Liver (tissue), 9 donors: ENCODE results near the gene BLNK. TPM values are rescaled to one million over a fixed set of nuclear protein-coding genes. Genes with fewer than 3 reads are reported as not detected.

ENCODE experiments used
- DNase-seq: peaks from one replicate; pipeline ENCODE4 v3.0.0-alpha.2; 2017; ENCODE audit warnings: low spot score
- H3K27ac ChIP-seq, 2 donors: one replicate each; pipeline ENCODE4 v1.7.0; 2013; ENCODE audit warnings: inconsistent platforms in 2 of 2, low read length in 2 of 2, control low read depth in 1 of 2, low read depth in 1 of 2, mild to moderate bottlenecking in 1 of 2
- H3K27me3 ChIP-seq, 4 donors: one replicate each; pipeline versions ENCODE4 v1.6.1 to v1.7.0; 2013; ENCODE audit warnings: low read length in 3 of 4, inconsistent platforms in 1 of 4, mild to moderate bottlenecking in 1 of 4, moderate library complexity in 1 of 4; ENCODE audit not compliant: control insufficient read depth in 4 of 4, insufficient read depth in 4 of 4
- H3K36me3 ChIP-seq, 4 donors: one replicate each; pipeline versions ENCODE4 v1.6.1 to v1.7.0; 2013; ENCODE audit warnings: low read length in 3 of 4, mild to moderate bottlenecking in 3 of 4, low read depth in 1 of 4, moderate library complexity in 1 of 4; ENCODE audit not compliant: control insufficient read depth in 4 of 4, insufficient read depth in 3 of 4
- H3K4me1 ChIP-seq, 4 donors: one replicate each; pipeline versions ENCODE4 v1.6.1 to v1.7.0; 2013; ENCODE audit warnings: low read length in 3 of 4, mild to moderate bottlenecking in 3 of 4, moderate library complexity in 1 of 4; ENCODE audit not compliant: control insufficient read depth in 4 of 4, insufficient read depth in 4 of 4
- H3K4me3 ChIP-seq, 3 donors: one replicate each; pipeline versions ENCODE4 v1.6.1 to v1.7.0; 2013; ENCODE audit warnings: low read length in 3 of 3, control low read depth in 1 of 3, low read depth in 1 of 3, mild to moderate bottlenecking in 1 of 3
- H3K9ac ChIP-seq, 2 donors: one replicate each; pipeline ENCODE4 v1.7.0; 2013; ENCODE audit warnings: low read length in 2 of 2, mild to moderate bottlenecking in 2 of 2, moderate library complexity in 2 of 2, control low read depth in 1 of 2, low read depth in 1 of 2
- H3K9me3 ChIP-seq, 4 donors: one replicate each; pipeline versions ENCODE4 v1.6.1 to v1.7.0; 2013; ENCODE audit warnings: low read length in 3 of 4; ENCODE audit not compliant: control insufficient read depth in 4 of 4
- EGR1 ChIP-seq, 2 donors: IDR thresholded peaks; 2 replicates each; pipeline ENCODE4 v1.6.1; 2016 to 2018; ENCODE audit warnings: antibody characterized with exemption in 2 of 2, low read depth in 2 of 2
- FOXA1 ChIP-seq: IDR thresholded peaks from 2 replicates; pipeline ENCODE4 v1.6.1; 2016; ENCODE audit warnings: antibody characterized with exemption
- FOXA2 ChIP-seq: IDR thresholded peaks from 2 replicates; pipeline ENCODE4 v1.6.1; 2016; ENCODE audit warnings: antibody characterized with exemption
- GABPA ChIP-seq, 2 donors: IDR thresholded peaks in 1 of 2; conservative IDR thresholded peaks in 1 of 2; 2 replicates each; pipeline ENCODE4 v1.6.1; 2016; ENCODE audit warnings: antibody characterized with exemption in 2 of 2, mild to moderate bottlenecking in 1 of 2, moderate library complexity in 1 of 2
- HNF4A ChIP-seq, 2 donors: conservative IDR thresholded peaks; 2 replicates each; pipeline ENCODE4 v1.6.1; 2016; ENCODE audit warnings: antibody characterized with exemption in 2 of 2, mild to moderate bottlenecking in 2 of 2
- HNF4G ChIP-seq: IDR thresholded peaks from 2 replicates; pipeline ENCODE4 v1.6.1; 2016; ENCODE audit warnings: antibody characterized with exemption
- JUND ChIP-seq, 2 donors: IDR thresholded peaks; 2 replicates each; pipeline ENCODE4 v1.6.1; 2016; ENCODE audit warnings: antibody characterized with exemption in 2 of 2
- NR2F2 ChIP-seq: IDR thresholded peaks from 2 replicates; pipeline ENCODE4 v1.6.1; 2016; ENCODE audit warnings: antibody characterized with exemption
- RAD21 ChIP-seq, 2 donors: IDR thresholded peaks; 2 replicates each; pipeline ENCODE4 v1.6.1; 2016; ENCODE audit warnings: antibody characterized with exemption in 2 of 2, mild to moderate bottlenecking in 2 of 2
- RXRA ChIP-seq, 2 donors: IDR thresholded peaks; 2 replicates each; pipeline ENCODE4 v1.6.1; 2017 to 2018; ENCODE audit warnings: antibody characterized with exemption in 2 of 2, mild to moderate bottlenecking in 1 of 2
- SP1 ChIP-seq: IDR thresholded peaks from 2 replicates; pipeline ENCODE4 v1.6.1; 2018; ENCODE audit warnings: antibody characterized with exemption, mild to moderate bottlenecking
- TAF1 ChIP-seq: conservative IDR thresholded peaks from 2 replicates; pipeline ENCODE4 v1.6.1; 2016; ENCODE audit warnings: antibody characterized with exemption, mild to moderate bottlenecking
- YY1 ChIP-seq: IDR thresholded peaks from 2 replicates; pipeline ENCODE4 v1.6.1; 2016; ENCODE audit warnings: antibody characterized with exemption, mild to moderate bottlenecking
- WGBS: extraction: QIAGEN DNeasy Blood & Tissue Kit; methylation state at CpG from one replicate; pipeline ENCODE4 v1.1.7; 2013; 5-methylcytosine and 5-hydroxymethylcytosine counted together
- polyA plus RNA-seq, 2 donors: library from polyadenylated mRNA; stranded (reverse) in 1 of 2; unstranded in 1 of 2; fragments of 200-250 nt in 1 of 2; fragments of >200 nt in 1 of 2; fragmentation: Nextera tagmentation in 1 of 2; extraction: Ambion mirVana in 1 of 2; gene quantifications; one replicate each; pipeline versions ENCODE4 v1.2.1 to v1.2.3, GENCODE V29; 2013 to 2015
- total RNA-seq, 2 donors: library from RNA; depleted of rRNA; stranded (reverse); fragments of >200 nt; gene quantifications; one replicate each; pipeline ENCODE4 v1.2.3, GENCODE V29; 2014
- TF ChIP-seq, protein P1 (sequence below): IDR thresholded peaks from 2 replicates; pipeline ENCODE4 v1.6.1; 2016; ENCODE audit warnings: antibody characterized with exemption
- TF ChIP-seq, protein P2 (sequence below): IDR thresholded peaks from 2 replicates; pipeline ENCODE4 v1.6.1; 2016; ENCODE audit warnings: antibody characterized with exemption, mild to moderate bottlenecking
- TF ChIP-seq, protein P3 (sequence below): IDR thresholded peaks from 2 replicates; pipeline ENCODE4 v1.6.1; 2016; ENCODE audit warnings: antibody characterized with exemption
- TF ChIP-seq, protein P4 (sequence below): fragments of 150-350 bp; IDR thresholded peaks from 2 replicates; pipeline ENCODE4 v1.5.1; 2017; ENCODE audit warnings: improper control_type of control experiment, low read depth, low read length; ENCODE audit not compliant: missing input control
- TF ChIP-seq, protein P5 (sequence below): IDR thresholded peaks from 2 replicates; pipeline ENCODE4 v1.6.1; 2016; ENCODE audit warnings: antibody characterized with exemption
- donor health status: healthy.
- donor health status: healthy.
- donor health status: healthy.
- donor health status: healthy.
- donor health status: healthy.

BLNK gene
- total and polyA plus RNA-seq, 4 donors, result 3.3 to 45.2 (median 14.5) TPM

- Histone ChIP-seq H3K27me3 (no peaks in the 10 kb centered on the region), H3K9me3 (no peaks in the 10 kb centered on the region), H3K9ac (no peak overlapping the region), H3K27ac (no peak overlapping the region), H3K4me3 (no peak overlapping the region), H3K4me1 (peaks cover 9 to 25% (median 15%) of the 10 kb centered on the region in 4 donors), H3K36me3 (no peaks in the 10 kb centered on the region)
- WGBS, result 61% methylated on average over 3 of the region's 3 CpGs
- TF ChIP-seq EGR1 (IDR thresholded peaks at IDR 0.05; ENCODE audit: low read depth in 2 of 2) (no peak), SP1 (no peak), RXRA (IDR thresholded peaks at IDR 0.05) (peak; percentile 46 to 56), NR2F2 (no peak), YY1 (no peak), FOXA2 (no peak), HNF4G (peak; percentile 35), RAD21 (IDR thresholded peaks at IDR 0.05) (no peak), JUND (IDR thresholded peaks at IDR 0.05) (no peak), GABPA (IDR thresholded peaks at IDR 0.05 in 1 of 2, conservative IDR thresholded peaks at IDR 0.05 in 1 of 2) (no peak), HNF4A (conservative IDR thresholded peaks at IDR 0.05) (peak; percentile 69 to 75), FOXA1 (no peak), TAF1 (no peak)
- TF ChIP-seq, protein P1, sequence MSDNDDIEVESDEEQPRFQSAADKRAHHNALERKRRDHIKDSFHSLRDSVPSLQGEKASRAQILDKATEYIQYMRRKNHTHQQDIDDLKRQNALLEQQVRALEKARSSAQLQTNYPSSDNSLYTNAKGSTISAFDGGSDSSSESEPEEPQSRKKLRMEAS, result no peak
- TF ChIP-seq, protein P2, sequence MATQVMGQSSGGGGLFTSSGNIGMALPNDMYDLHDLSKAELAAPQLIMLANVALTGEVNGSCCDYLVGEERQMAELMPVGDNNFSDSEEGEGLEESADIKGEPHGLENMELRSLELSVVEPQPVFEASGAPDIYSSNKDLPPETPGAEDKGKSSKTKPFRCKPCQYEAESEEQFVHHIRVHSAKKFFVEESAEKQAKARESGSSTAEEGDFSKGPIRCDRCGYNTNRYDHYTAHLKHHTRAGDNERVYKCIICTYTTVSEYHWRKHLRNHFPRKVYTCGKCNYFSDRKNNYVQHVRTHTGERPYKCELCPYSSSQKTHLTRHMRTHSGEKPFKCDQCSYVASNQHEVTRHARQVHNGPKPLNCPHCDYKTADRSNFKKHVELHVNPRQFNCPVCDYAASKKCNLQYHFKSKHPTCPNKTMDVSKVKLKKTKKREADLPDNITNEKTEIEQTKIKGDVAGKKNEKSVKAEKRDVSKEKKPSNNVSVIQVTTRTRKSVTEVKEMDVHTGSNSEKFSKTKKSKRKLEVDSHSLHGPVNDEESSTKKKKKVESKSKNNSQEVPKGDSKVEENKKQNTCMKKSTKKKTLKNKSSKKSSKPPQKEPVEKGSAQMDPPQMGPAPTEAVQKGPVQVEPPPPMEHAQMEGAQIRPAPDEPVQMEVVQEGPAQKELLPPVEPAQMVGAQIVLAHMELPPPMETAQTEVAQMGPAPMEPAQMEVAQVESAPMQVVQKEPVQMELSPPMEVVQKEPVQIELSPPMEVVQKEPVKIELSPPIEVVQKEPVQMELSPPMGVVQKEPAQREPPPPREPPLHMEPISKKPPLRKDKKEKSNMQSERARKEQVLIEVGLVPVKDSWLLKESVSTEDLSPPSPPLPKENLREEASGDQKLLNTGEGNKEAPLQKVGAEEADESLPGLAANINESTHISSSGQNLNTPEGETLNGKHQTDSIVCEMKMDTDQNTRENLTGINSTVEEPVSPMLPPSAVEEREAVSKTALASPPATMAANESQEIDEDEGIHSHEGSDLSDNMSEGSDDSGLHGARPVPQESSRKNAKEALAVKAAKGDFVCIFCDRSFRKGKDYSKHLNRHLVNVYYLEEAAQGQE, result no peak
- TF ChIP-seq, protein P3, sequence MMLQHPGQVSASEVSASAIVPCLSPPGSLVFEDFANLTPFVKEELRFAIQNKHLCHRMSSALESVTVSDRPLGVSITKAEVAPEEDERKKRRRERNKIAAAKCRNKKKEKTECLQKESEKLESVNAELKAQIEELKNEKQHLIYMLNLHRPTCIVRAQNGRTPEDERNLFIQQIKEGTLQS, result no peak
- TF ChIP-seq, protein P4, sequence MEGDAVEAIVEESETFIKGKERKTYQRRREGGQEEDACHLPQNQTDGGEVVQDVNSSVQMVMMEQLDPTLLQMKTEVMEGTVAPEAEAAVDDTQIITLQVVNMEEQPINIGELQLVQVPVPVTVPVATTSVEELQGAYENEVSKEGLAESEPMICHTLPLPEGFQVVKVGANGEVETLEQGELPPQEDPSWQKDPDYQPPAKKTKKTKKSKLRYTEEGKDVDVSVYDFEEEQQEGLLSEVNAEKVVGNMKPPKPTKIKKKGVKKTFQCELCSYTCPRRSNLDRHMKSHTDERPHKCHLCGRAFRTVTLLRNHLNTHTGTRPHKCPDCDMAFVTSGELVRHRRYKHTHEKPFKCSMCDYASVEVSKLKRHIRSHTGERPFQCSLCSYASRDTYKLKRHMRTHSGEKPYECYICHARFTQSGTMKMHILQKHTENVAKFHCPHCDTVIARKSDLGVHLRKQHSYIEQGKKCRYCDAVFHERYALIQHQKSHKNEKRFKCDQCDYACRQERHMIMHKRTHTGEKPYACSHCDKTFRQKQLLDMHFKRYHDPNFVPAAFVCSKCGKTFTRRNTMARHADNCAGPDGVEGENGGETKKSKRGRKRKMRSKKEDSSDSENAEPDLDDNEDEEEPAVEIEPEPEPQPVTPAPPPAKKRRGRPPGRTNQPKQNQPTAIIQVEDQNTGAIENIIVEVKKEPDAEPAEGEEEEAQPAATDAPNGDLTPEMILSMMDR, result no peak
- TF ChIP-seq, protein P5, sequence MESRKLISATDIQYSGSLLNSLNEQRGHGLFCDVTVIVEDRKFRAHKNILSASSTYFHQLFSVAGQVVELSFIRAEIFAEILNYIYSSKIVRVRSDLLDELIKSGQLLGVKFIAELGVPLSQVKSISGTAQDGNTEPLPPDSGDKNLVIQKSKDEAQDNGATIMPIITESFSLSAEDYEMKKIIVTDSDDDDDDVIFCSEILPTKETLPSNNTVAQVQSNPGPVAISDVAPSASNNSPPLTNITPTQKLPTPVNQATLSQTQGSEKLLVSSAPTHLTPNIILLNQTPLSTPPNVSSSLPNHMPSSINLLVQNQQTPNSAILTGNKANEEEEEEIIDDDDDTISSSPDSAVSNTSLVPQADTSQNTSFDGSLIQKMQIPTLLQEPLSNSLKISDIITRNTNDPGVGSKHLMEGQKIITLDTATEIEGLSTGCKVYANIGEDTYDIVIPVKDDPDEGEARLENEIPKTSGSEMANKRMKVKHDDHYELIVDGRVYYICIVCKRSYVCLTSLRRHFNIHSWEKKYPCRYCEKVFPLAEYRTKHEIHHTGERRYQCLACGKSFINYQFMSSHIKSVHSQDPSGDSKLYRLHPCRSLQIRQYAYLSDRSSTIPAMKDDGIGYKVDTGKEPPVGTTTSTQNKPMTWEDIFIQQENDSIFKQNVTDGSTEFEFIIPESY, result no peak
- DNase-seq, result no peak
These were observed 10.2 kb upstream of the BLNK start for GRCh38 chr10:96281444-96282029.
